GM12872 (cell line): Measurements from ENCODE around the gene MYO5B.

ENCODE experiments used
- CTCF ChIP-seq: IDR thresholded peaks from 3 replicates; pipeline ENCODE4 v1.5.1; 2011; ENCODE audit warnings: low read depth, mild to moderate bottlenecking, low read length, moderate library complexity; ENCODE audit not compliant: insufficient read depth

MYO5B gene

DNA sequence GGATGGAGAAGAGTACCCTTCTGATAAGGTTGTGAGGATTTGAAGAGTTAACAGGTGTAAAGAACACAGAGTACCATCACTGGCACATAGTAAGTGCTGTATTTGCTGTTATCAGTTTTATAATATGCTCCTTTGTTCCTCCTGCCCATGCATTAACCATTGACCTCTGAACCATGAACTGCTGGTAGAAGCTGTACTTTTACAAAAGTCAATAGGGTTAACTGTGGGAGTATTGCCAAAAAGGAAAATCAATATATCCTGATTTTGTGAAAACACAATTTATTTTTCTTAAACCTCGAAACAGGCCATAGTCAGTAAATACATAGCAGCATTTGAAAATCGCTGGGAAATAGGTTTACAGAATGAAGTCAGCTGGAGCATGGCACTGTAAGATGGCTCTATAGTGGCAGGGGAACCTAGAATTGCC is 362.7 kb downstream of the MYO5B start:
- no peak for TF ChIP-seq CTCF

DNA sequence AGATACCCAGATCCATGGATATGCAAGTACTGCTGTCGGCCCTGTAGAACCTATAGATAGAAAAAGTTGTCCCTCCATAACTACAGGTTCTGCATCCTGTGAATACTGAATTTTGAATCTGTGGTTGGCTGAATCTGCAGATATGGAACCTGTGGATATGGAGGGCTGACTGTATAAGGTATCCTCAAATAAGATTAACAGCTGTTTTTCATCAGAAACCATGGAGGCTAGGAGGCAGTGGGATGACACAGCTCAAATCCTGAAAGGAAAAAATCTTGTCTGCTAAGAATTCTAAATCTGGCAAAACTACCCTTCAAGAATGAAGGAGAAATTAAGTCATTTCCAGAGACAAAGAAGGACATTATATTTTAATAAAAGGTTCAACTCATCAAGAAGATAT is 367.0 kb downstream of the MYO5B start:
- TF ChIP-seq CTCF: no peak

DNA sequence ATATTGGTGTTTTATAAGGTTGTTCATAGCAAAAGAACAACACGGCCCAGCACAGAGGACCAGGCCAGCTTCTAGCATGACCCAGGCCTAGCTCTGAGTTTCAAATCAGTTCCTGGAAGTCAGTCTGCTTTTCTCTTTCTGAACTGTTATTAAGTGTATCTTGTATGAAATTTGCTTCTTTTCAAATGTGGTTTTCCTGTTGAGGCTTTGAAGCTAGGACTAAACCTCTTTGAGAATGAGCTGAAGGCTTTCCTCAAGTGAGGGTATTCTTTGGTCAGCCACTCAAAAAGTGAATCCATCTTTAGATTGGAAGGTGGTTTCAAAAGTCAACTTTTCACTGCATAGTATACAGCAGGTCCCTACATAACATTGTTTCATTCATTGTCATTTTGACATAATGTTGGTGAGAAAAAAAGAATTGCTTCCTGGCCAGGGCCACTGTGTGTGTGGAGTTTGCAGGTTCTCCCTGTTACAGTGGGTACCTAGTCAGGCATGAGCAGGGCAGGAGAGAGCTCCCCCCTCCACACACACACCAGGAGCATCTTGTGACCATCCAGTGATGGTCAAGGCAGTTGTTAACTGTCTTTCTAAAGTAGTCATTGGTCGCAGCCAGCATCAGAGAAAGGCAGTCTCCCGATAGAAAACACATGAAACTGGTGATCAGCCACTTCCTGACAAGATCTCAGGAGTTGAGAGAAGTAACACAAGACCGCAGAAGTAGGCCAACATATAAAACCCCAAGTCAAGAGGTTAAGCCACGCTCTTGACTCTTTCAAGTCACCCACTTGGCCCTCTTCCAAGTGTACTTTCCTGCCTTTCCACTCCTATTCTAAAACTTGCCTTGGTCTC is 374.9 kb downstream of the MYO5B start:
- no peak for TF ChIP-seq CTCF

GRCh38 chr18:49819071-49819662 is 375.8 kb downstream of the MYO5B start:
- no peak for TF ChIP-seq CTCF

DNA sequence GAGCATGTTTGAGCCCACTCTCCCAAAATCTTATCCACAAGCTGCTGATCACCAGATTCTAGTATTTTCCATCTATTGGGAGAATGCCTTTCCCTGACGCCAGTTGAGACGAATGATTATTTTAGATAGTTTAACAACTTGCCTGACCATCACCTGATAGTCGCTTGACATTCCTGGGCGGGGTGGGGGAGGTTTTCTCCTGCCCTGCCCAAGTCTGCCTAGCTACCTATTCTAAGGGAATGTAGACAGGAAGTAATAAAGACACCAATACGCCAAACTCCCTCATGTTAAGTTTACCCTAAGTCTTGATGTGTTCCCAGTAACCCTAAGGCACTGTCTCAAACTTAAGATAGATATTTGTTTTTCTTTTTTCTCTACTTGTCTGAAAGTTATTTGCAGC is 377.0 kb downstream of the MYO5B start:
- TF ChIP-seq CTCF: no peak

- no peak for TF ChIP-seq CTCF
Measured at GRCh38 chr18:49815927-49816326, 379.0 kb downstream of the MYO5B start.

- no peak for TF ChIP-seq CTCF
Measured at GRCh38 chr18:49814147-49814499, 380.8 kb downstream of the MYO5B start.
